SK-N-SH (cell line): ENCODE data around the gene MAGEB4. TPM values are rescaled to one million over a fixed set of nuclear protein-coding genes. Genes with fewer than 3 reads are reported as not detected.
A peak's percentile ranks its signal among the peaks of the same experiment; 100 is the strongest.

ENCODE experiments used
- CTCF ChIA-PET: fragments of 300-600, 350-600 bp; formaldehyde crosslinking; extraction: SDS; loops from one replicate; lab custom pipeline; 2021; lab: Yijun Ruan, JAX
- POLR2A ChIA-PET: fragments of 350-600 bp; sonication (Branson Sonifier 250); formaldehyde crosslinking; extraction: SDS; loops from one replicate; lab custom pipeline; 2020; ENCODE audit warnings: antibody characterized with exemption, inconsistent platforms; lab: Yijun Ruan, JAX
- DNase-seq: peaks from one replicate; pipeline ENCODE4 v3.0.0; 2012
- H2AFZ ChIP-seq: fragments of 200-600 bp; sonication (generic); 2 replicates; pipeline ENCODE4 v1.8.1; 2016; ENCODE audit warnings: antibody characterized with exemption, mild to moderate bottlenecking, low read depth
- H3F3A ChIP-seq: fragments of 200-600 bp; sonication (generic); replicated peaks from 2 replicates; pipeline ENCODE3; 2016; ENCODE audit warnings: antibody characterized with exemption, mild to moderate bottlenecking; ENCODE audit not compliant: insufficient read depth
- H3K27ac ChIP-seq, 2 experiments: fragments of 200-500 bp in 1 of 2; fragments of 200-600 bp in 1 of 2; sonication (Bioruptor generic) in 1 of 2; sonication (generic), shearing (Covaris generic) in 1 of 2; 2 replicates each; pipeline versions ENCODE4 v1.5.1 to v1.6.1; 2014 to 2016; ENCODE audit warnings: low read depth in 2 of 2, inconsistent platforms in 1 of 2, low read length in 1 of 2, mild to moderate bottlenecking in 1 of 2, mixed read lengths in 1 of 2
- H3K27me3 ChIP-seq: fragments of 200-600 bp; sonication (generic), shearing (Covaris generic); 2 replicates; pipeline ENCODE4 v1.6.1; 2016; ENCODE audit warnings: mixed run types; ENCODE audit not compliant: insufficient read depth
- H3K36me3 ChIP-seq, 2 experiments: fragments of 200-500 bp in 1 of 2; fragments of 200-600 bp in 1 of 2; sonication (Bioruptor generic) in 1 of 2; sonication (generic) in 1 of 2; replicated peaks in 1 of 2; 2 replicates each; pipeline versions ENCODE3 to v1.5.1; 2014 to 2016; ENCODE audit warnings: low read length in 1 of 2, mild to moderate bottlenecking in 1 of 2; ENCODE audit not compliant: insufficient read depth in 2 of 2, control insufficient read depth in 1 of 2
- H3K4me1 ChIP-seq, 2 experiments: fragments of 200-500 bp in 1 of 2; fragments of 200-600 bp in 1 of 2; sonication (Bioruptor generic) in 1 of 2; sonication (generic), shearing (Covaris generic) in 1 of 2; 2 replicates each; pipeline versions ENCODE4 v1.5.1 to v1.6.1; 2014 to 2016; ENCODE audit warnings: low read depth in 1 of 2, low read length in 1 of 2, mixed run types in 1 of 2; ENCODE audit not compliant: insufficient read depth in 2 of 2, control insufficient read depth in 1 of 2
- H3K4me2 ChIP-seq: fragments of 200-600 bp; sonication (generic), shearing (Covaris generic); 2 replicates; pipeline ENCODE4 v1.6.1; 2017; ENCODE audit warnings: mixed run types
- H3K4me3 ChIP-seq, 2 experiments: fragments of 200-500 bp in 1 of 2; fragments of 200-600 bp in 1 of 2; sonication (Bioruptor generic) in 1 of 2; sonication (generic), shearing (Covaris generic) in 1 of 2; 2 replicates each; pipeline versions ENCODE4 v1.5.1 to v1.8.1; 2014 to 2016; ENCODE audit warnings: low read depth in 2 of 2, inconsistent platforms in 1 of 2, low read length in 1 of 2, mild to moderate bottlenecking in 1 of 2, mixed read lengths in 1 of 2, moderate library complexity in 1 of 2
- H3K79me2 ChIP-seq: fragments of 200-600 bp; sonication (generic); 2 replicates; pipeline ENCODE4 v1.8.1; 2017; ENCODE audit warnings: mild to moderate bottlenecking; ENCODE audit not compliant: insufficient read depth
- H3K9ac ChIP-seq: fragments of 200-600 bp; sonication (generic); 2 replicates; pipeline ENCODE4 v1.6.1; 2017; ENCODE audit warnings: mixed run types
- H3K9me2 ChIP-seq: fragments of 200-600 bp; sonication (generic); 2 replicates; pipeline ENCODE4 v1.6.1; 2017; ENCODE audit warnings: mixed run types
- H3K9me3 ChIP-seq: fragments of 200-600 bp; sonication (generic); 2 replicates; pipeline ENCODE4 v1.6.1; 2017; ENCODE audit warnings: mixed run types, mild to moderate bottlenecking, moderate library complexity
- H4K20me1 ChIP-seq: fragments of 200-600 bp; sonication (generic); 2 replicates; pipeline ENCODE4 v1.6.1; 2017; ENCODE audit warnings: mild to moderate bottlenecking, mixed run types; ENCODE audit not compliant: insufficient read depth
- ELF1 ChIP-seq: IDR thresholded peaks from 2 replicates; pipeline ENCODE4 v1.4.0; 2012
- EP300 ChIP-seq, 2 experiments: IDR thresholded peaks; 2 replicates each; pipeline versions ENCODE4 v1.4.0 to v1.6.1; 2012; ENCODE audit warnings: borderline replicate concordance in 1 of 2, low read depth in 1 of 2, low read length in 1 of 2
- GABPA ChIP-seq: IDR thresholded peaks from 2 replicates; pipeline ENCODE4 v1.4.0; 2012; ENCODE audit warnings: low read depth, mild to moderate bottlenecking
- IRF3 ChIP-seq: fragments of 150-350 bp; IDR thresholded peaks from 2 replicates; pipeline ENCODE4 v1.6.1; 2016; ENCODE audit warnings: mild to moderate bottlenecking, low read depth, low read length
- JUND ChIP-seq: IDR thresholded peaks from 2 replicates; pipeline ENCODE4 v1.4.0; 2012
- MXI1 ChIP-seq: IDR thresholded peaks from 2 replicates; pipeline ENCODE4 v1.6.1; 2012; ENCODE audit warnings: mild to moderate bottlenecking, low read depth, low read length, improper control_type of control experiment
- NRF1 ChIP-seq: IDR thresholded peaks from 2 replicates; pipeline ENCODE4 v1.6.1; 2012; ENCODE audit warnings: low read depth, mild to moderate bottlenecking, low read length
- PBX3 ChIP-seq: IDR thresholded peaks from 2 replicates; pipeline ENCODE4; 2012
- RAD21 ChIP-seq: IDR thresholded peaks from 2 replicates; pipeline ENCODE4 v1.6.1; 2012; ENCODE audit warnings: mild to moderate bottlenecking, low read length
- RXRA ChIP-seq: IDR thresholded peaks from 2 replicates; pipeline ENCODE4 v1.4.0; 2012; ENCODE audit warnings: low read depth, mild to moderate bottlenecking, borderline replicate concordance
- SMC3 ChIP-seq: IDR thresholded peaks from 2 replicates; pipeline ENCODE4 v1.6.1; 2012; ENCODE audit warnings: low read depth, low read length, improper control_type of control experiment
- WGBS: methylation state at CpG from one replicate; pipeline ENCODE4 v1.1.6; 2017; ENCODE audit warnings: low lambda C conversion rate; 5-methylcytosine and 5-hydroxymethylcytosine counted together
- polyA plus RNA-seq, 3 experiments: library from polyadenylated mRNA; depleted of rRNA; stranded (reverse); fragments of >200 nt; gene quantifications; 2 replicates each; pipeline ENCODE4 v1.2.3, GENCODE V29; 2012
- TF ChIP-seq, protein P1 (sequence below): fragments of 200-600 bp; sonication (generic); IDR thresholded peaks from 2 replicates; pipeline ENCODE4 v1.6.1; 2017; ENCODE audit warnings: antibody characterized with exemption, mild to moderate bottlenecking, moderate library complexity
- TF ChIP-seq, protein P2 (sequence below): IDR thresholded peaks from 2 replicates; pipeline ENCODE4 v1.4.0; 2012; ENCODE audit warnings: low read depth, borderline replicate concordance

MAGEB4 gene
- polyA plus RNA-seq, 1 of the 3 experiments (the other 2 are of a cell fraction), result not detected

GRCh38 chrX:30246769-30247489 lies 5.1 kb downstream of the MAGEB4 start, which contains the start of gene MAGEB1:
Gene MAGEB1, plus strand, starts transcription at chrX:30247146. Its CDS starts 3,348 bp downstream, at chrX:30250494.
- Histone ChIP-seq H3K9me3 (no peaks in the 10 kb centered on the region), H3F3A (no peaks in the 10 kb centered on the region), H3K4me3 (no peak within 1 kb of the TSS), H3K27ac (no peak within 1 kb of the TSS), H3K9ac (no peak within 1 kb of the TSS), H3K4me2 (no peak within 1 kb of the TSS), H3K36me3 (no peaks in the 10 kb centered on the region), H3K4me1 (no peaks in the 10 kb centered on the region), H2AFZ (no peak within 1 kb of the TSS), H3K79me2 (no peaks in the 10 kb centered on the region), H4K20me1 (no peaks in the 10 kb centered on the region), H3K27me3 (peaks cover 6% of the 10 kb centered on the region; the same call in 1 of the 2 replicates), H3K9me2 (no peaks in the 10 kb centered on the region)
- peak; percentile 24 for DNase-seq
- no peak for TF ChIP-seq IRF3
- TF ChIP-seq, protein P1, sequence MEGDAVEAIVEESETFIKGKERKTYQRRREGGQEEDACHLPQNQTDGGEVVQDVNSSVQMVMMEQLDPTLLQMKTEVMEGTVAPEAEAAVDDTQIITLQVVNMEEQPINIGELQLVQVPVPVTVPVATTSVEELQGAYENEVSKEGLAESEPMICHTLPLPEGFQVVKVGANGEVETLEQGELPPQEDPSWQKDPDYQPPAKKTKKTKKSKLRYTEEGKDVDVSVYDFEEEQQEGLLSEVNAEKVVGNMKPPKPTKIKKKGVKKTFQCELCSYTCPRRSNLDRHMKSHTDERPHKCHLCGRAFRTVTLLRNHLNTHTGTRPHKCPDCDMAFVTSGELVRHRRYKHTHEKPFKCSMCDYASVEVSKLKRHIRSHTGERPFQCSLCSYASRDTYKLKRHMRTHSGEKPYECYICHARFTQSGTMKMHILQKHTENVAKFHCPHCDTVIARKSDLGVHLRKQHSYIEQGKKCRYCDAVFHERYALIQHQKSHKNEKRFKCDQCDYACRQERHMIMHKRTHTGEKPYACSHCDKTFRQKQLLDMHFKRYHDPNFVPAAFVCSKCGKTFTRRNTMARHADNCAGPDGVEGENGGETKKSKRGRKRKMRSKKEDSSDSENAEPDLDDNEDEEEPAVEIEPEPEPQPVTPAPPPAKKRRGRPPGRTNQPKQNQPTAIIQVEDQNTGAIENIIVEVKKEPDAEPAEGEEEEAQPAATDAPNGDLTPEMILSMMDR, result 0 out of 2 replicates have a peak, but pooled peaks have one; percentile 27
- no peak for TF ChIP-seq GABPA
- TF ChIP-seq RAD21, result no peak
- ChIA-PET POLR2A (no interaction called here), CTCF (no interaction called here)
- 49% methylated on average over 35 of the region's 38 CpGs for WGBS

DNA sequence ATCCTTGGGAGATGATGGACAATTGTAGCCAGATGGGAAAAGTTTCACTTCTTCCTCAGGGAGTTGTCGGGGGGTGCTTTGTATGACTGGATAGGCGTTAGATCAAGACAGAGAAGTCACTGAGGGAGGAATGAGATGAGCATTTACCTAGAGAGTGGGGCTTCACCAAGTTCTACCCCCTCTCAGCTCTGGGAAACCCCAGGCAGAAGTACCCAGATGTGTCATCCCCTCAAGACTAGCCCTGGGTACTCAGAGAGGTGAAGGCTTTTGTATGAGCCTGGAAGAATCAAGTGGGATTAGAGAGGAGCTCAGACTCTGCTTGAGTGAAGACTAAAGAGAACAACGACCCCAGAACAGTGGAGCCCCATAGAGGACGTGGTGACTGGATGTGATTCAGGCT lies 7.1 kb downstream of the MAGEB4 start:
- no peaks in the 10 kb centered on the region for H4K20me1 ChIP-seq
- POLR2A ChIA-PET, result no interaction called here
- CTCF ChIA-PET, result no interaction called here

More for the DNA sequence above, 7.1 kb downstream of the MAGEB4 start:
- H3K9me3 ChIP-seq, result no peaks in the 10 kb centered on the region
- no peak overlapping the region for H3K27ac ChIP-seq
- 25% methylated on average over 4 of the region's 4 CpGs for WGBS
- H3K4me1 ChIP-seq, result no peaks in the 10 kb centered on the region
- H2AFZ ChIP-seq, result no peak overlapping the region
- H3K36me3 ChIP-seq, result no peaks in the 10 kb centered on the region
- H3K27me3 ChIP-seq, result no peaks in the 10 kb centered on the region; the same call in 1 of the 2 replicates
- no peak overlapping the region for H3K9ac ChIP-seq
- no peak for TF ChIP-seq PBX3
- no peak for TF ChIP-seq RXRA
- no peak for TF ChIP-seq EP300 (IDR thresholded peaks at IDR 0.05; ENCODE audit: borderline replicate concordance in 1 of 2, low read depth in 1 of 2, low read length in 1 of 2)
- TF ChIP-seq, protein P1, result no peak
- TF ChIP-seq, protein P2, sequence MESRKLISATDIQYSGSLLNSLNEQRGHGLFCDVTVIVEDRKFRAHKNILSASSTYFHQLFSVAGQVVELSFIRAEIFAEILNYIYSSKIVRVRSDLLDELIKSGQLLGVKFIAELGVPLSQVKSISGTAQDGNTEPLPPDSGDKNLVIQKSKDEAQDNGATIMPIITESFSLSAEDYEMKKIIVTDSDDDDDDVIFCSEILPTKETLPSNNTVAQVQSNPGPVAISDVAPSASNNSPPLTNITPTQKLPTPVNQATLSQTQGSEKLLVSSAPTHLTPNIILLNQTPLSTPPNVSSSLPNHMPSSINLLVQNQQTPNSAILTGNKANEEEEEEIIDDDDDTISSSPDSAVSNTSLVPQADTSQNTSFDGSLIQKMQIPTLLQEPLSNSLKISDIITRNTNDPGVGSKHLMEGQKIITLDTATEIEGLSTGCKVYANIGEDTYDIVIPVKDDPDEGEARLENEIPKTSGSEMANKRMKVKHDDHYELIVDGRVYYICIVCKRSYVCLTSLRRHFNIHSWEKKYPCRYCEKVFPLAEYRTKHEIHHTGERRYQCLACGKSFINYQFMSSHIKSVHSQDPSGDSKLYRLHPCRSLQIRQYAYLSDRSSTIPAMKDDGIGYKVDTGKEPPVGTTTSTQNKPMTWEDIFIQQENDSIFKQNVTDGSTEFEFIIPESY, result no peak
- no peak for TF ChIP-seq JUND
- no peak for TF ChIP-seq NRF1
- TF ChIP-seq MXI1, result no peak
- TF ChIP-seq ELF1, result no peak
- no peak for TF ChIP-seq SMC3
- H3K4me2 ChIP-seq, result no peak overlapping the region
- H3K4me3 ChIP-seq, result no peak overlapping the region
- no peaks in the 10 kb centered on the region for H3F3A ChIP-seq
- no peak for DNase-seq
- H3K79me2 ChIP-seq, result no peaks in the 10 kb centered on the region
- no peaks in the 10 kb centered on the region for H3K9me2 ChIP-seq
